Esophagus muscularis mucosa (tissue), 4 donors: ENCODE data around the gene ITPKB.

Experiments
- CTCF ChIP-seq, 3 experiments: fragments of 200-600 bp in 2 of 3; fragments of 450-650 bp in 1 of 3; sonication (generic) in 2 of 3; IDR thresholded peaks; one replicate each; pipeline ENCODE4 v1.5.1; 2017 to 2019; ENCODE audit warnings: antibody characterized with exemption in 3 of 3, mild to moderate bottlenecking in 2 of 3, moderate library complexity in 1 of 3
- EP300 ChIP-seq: sonication (generic); formaldehyde crosslinking; IDR thresholded peaks from one replicate; pipeline ENCODE4 v1.6.1; 2017; ENCODE audit warnings: antibody characterized with exemption
- POLR2A ChIP-seq: fragments of 450-650 bp; IDR thresholded peaks from one replicate; pipeline ENCODE4 v1.6.1; 2017; ENCODE audit warnings: antibody characterized with exemption, moderate library complexity, mild to moderate bottlenecking, low read depth

- TF ChIP-seq CTCF (IDR thresholded peaks at IDR 0.05) = no peak
- no peak for TF ChIP-seq POLR2A
- no peak for TF ChIP-seq EP300
Measured at GRCh38 chr1:226762055-226762454, 23.0 kb upstream of the ITPKB start.
